Stimulated activated CD4-positive, alpha-beta T cell treated with anti-CD3 and anti-CD28 coated beads, Interleukin-15, amount 100 ng/mL, for 1 hour (primary cell): ENCODE measurements around the gene H1-8.
A peak's percentile ranks its signal among the peaks of the same experiment; 100 is the strongest.

Experiments used
- DNase-seq, 2 donors: peaks; one replicate each; pipeline ENCODE4 v3.0.0-alpha.2; 2020; ENCODE audit warnings: low read depth in 1 of 2, low spot score in 1 of 2

H1-8 gene

GRCh38 chr3:129571605-129572547 is 28.9 kb downstream of the H1-8 start:
- DNase-seq: no peak

GRCh38 chr3:129572603-129573002 is 29.6 kb downstream of the H1-8 start:
- DNase-seq: no peak

GRCh38 chr3:129573493-129573892 is 30.5 kb downstream of the H1-8 start:
- DNase-seq: no peak

GRCh38 chr3:129574206-129574605 is 31.2 kb downstream of the H1-8 start:
- DNase-seq: no peak

- no peak for DNase-seq
These were observed 32.4 kb downstream of the H1-8 start for GRCh38 chr3:129575233-129575996.

GRCh38 chr3:129575997-129576384 is 33.0 kb downstream of the H1-8 start:
- no peak for DNase-seq

- peak in 1 of 2 donors; percentile 40 for DNase-seq
These were observed 33.8 kb downstream of the H1-8 start for GRCh38 chr3:129576514-129577352.

GRCh38 chr3:129577366-129577765 is 34.4 kb downstream of the H1-8 start:
- DNase-seq: no peak

- DNase-seq: no peak
These were observed 35.2 kb downstream of the H1-8 start for GRCh38 chr3:129577925-129578786.

GRCh38 chr3:129579991-129580390 is 37.0 kb downstream of the H1-8 start:
- no peak for DNase-seq

- no peak for DNase-seq
These were observed 38.6 kb downstream of the H1-8 start for GRCh38 chr3:129581623-129582022.

GRCh38 chr3:129582799-129583198 is 39.8 kb downstream of the H1-8 start:
- no peak for DNase-seq

GRCh38 chr3:129583289-129583688 is 40.3 kb downstream of the H1-8 start:
- DNase-seq: no peak

GRCh38 chr3:129584631-129585030 is 41.7 kb downstream of the H1-8 start:
- no peak for DNase-seq

GRCh38 chr3:129585949-129586657 is 43.1 kb downstream of the H1-8 start:
- DNase-seq: no peak

- no peak for DNase-seq
These were observed 43.9 kb downstream of the H1-8 start for GRCh38 chr3:129586746-129587430.

GRCh38 chr3:129587566-129588210 is 44.7 kb downstream of the H1-8 start:
- DNase-seq: no peak

GRCh38 chr3:129590215-129590614 is 47.2 kb downstream of the H1-8 start:
- no peak for DNase-seq

GRCh38 chr3:129591932-129592331 is 49.0 kb downstream of the H1-8 start:
- no peak for DNase-seq
